Gastroesophageal sphincter (tissue), 3 donors: Measurements from ENCODE around the gene BHLHE41.

Experiments used
- POLR2A ChIP-seq, 2 donors: fragments of 450-650 bp; IDR thresholded peaks; one replicate each; pipeline ENCODE4 v1.6.1; 2017; ENCODE audit warnings: antibody characterized with exemption in 2 of 2, mild to moderate bottlenecking in 2 of 2, moderate library complexity in 1 of 2
- POLR2AphosphoS5 ChIP-seq: sonication (generic); formaldehyde crosslinking; IDR thresholded peaks from one replicate; pipeline ENCODE4 v1.6.1; 2017; ENCODE audit warnings: antibody characterized with exemption
- TF ChIP-seq, protein P1 (sequence below), 4 experiments: fragments of 200-600 bp in 2 of 4; fragments of 450-650 bp in 2 of 4; sonication (generic) in 1 of 4; IDR thresholded peaks; one replicate each; pipeline ENCODE4 v1.5.1; 2017 to 2019; ENCODE audit warnings: antibody characterized with exemption in 4 of 4, mild to moderate bottlenecking in 2 of 4, moderate library complexity in 2 of 4

DNA sequence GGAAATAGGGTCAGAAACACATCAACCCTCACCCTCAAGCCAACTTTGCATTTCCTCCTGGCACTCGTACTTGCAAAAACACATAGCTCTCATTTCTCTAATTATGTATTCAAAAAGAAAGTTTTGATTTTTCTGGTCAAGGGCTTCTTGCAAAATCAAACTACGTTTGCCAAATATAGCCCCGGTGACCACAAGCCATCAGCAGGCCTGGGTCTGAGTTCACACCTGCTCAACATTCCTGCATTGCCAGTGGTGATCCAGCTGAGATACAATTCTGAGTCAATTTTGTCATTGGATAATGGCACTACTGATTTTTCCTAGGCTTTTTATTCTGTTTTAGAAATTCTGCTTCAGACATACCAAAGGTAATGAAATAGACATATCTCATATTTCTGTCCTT lies 10.7 kb upstream of the BHLHE41 start:
- TF ChIP-seq, protein P1, sequence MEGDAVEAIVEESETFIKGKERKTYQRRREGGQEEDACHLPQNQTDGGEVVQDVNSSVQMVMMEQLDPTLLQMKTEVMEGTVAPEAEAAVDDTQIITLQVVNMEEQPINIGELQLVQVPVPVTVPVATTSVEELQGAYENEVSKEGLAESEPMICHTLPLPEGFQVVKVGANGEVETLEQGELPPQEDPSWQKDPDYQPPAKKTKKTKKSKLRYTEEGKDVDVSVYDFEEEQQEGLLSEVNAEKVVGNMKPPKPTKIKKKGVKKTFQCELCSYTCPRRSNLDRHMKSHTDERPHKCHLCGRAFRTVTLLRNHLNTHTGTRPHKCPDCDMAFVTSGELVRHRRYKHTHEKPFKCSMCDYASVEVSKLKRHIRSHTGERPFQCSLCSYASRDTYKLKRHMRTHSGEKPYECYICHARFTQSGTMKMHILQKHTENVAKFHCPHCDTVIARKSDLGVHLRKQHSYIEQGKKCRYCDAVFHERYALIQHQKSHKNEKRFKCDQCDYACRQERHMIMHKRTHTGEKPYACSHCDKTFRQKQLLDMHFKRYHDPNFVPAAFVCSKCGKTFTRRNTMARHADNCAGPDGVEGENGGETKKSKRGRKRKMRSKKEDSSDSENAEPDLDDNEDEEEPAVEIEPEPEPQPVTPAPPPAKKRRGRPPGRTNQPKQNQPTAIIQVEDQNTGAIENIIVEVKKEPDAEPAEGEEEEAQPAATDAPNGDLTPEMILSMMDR (IDR thresholded peaks at IDR 0.05), result no peak
- no peak for TF ChIP-seq POLR2A (IDR thresholded peaks at IDR 0.05)
- TF ChIP-seq POLR2AphosphoS5, result no peak
